ENCODE measurements around the gene NAV2. TPM values are rescaled to one million over a fixed set of nuclear protein-coding genes. Genes with fewer than 3 reads are reported as not detected.

The NAV2 gene
- total RNA-seq, 1 experiment from 2014 or later, result 2.1 TPM

DNA sequence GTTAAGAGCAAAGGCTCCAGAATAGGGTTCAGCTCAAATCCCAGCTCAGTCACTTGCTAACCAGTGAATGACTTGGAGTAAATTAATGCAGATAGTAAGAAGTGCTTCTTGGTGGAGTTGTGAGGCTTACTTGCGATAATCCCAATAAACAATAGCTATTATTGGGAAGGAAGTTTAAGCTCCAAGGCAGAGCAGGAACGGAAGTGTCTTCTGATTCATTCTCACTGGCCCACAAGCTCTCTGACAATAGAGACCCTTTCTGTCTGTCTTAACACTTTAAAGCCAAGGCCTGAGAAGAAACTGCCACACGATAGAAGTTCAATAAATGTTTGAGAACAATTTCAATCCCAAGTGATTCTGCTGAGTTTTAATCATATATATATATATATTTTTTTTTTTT, 292.2 kb downstream of the NAV2 start:
- H3K4me2 ChIP-seq (ENCODE audit: low read length), result no peak overlapping the region
- BruUV-seq (replicated peaks), result no TSS peak
- H2AFZ ChIP-seq (ENCODE audit: low read depth, low read length, poor library complexity, severe bottlenecking), result no peak overlapping the region
- POLR2A ChIA-PET, result no interaction called here
- RAD21 ChIA-PET (ENCODE audit: low non-redundant PET in 1 of 2, low total read pairs in 2 of 2, uncharacterized antibody in 2 of 2, unreplicated experiment in 2 of 2), result no interaction called here
- no peak overlapping the region for H3K4me3 ChIP-seq (replicated peaks in 1 of 2; ENCODE audit: low read depth in 1 of 2, low read length in 2 of 2)
- no peak overlapping the region for H3K9ac ChIP-seq (ENCODE audit: low read length)
- H3K27me3 ChIP-seq (ENCODE audit: insufficient read depth, low read length), result 0 out of 2 replicates have a peak, but pooled peaks cover 2% of the 10 kb centered on the region
- CTCF ChIA-PET, result no interaction called here
- H3K4me1 ChIP-seq (ENCODE audit: control insufficient read depth in 1 of 2, insufficient read depth in 2 of 2, low read length in 2 of 2), result peaks cover 0 to 7% of the 10 kb centered on the region in 2 experiments; a peak in 1 of 4 replicates
- no peaks in the 10 kb centered on the region for H3K9me2 ChIP-seq (ENCODE audit: insufficient read depth)
- TF ChIP-seq EZH2 (IDR thresholded peaks at IDR 0.05) (no peak), EGR1 (IDR thresholded peaks at IDR 0.05; ENCODE audit: low read depth) (no peak), TCF7L2 (IDR thresholded peaks at IDR 0.05; ENCODE audit: borderline replicate concordance, extremely low read depth, insufficient read depth, insufficient read length) (no peak), CBX3 (IDR thresholded peaks at IDR 0.05; ENCODE audit: low read depth) (no peak), SP1 (IDR thresholded peaks at IDR 0.05; ENCODE audit: low read depth) (no peak), FOSL1 (IDR thresholded peaks at IDR 0.05; ENCODE audit: low read depth) (no peak), SIN3A (IDR thresholded peaks at IDR 0.05; ENCODE audit: low read depth) (no peak), ZFX (IDR thresholded peaks at IDR 0.05) (no peak)
- TF ChIP-seq, protein P1, sequence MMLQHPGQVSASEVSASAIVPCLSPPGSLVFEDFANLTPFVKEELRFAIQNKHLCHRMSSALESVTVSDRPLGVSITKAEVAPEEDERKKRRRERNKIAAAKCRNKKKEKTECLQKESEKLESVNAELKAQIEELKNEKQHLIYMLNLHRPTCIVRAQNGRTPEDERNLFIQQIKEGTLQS (IDR thresholded peaks at IDR 0.05), result no peak
- TF ChIP-seq, protein P2, sequence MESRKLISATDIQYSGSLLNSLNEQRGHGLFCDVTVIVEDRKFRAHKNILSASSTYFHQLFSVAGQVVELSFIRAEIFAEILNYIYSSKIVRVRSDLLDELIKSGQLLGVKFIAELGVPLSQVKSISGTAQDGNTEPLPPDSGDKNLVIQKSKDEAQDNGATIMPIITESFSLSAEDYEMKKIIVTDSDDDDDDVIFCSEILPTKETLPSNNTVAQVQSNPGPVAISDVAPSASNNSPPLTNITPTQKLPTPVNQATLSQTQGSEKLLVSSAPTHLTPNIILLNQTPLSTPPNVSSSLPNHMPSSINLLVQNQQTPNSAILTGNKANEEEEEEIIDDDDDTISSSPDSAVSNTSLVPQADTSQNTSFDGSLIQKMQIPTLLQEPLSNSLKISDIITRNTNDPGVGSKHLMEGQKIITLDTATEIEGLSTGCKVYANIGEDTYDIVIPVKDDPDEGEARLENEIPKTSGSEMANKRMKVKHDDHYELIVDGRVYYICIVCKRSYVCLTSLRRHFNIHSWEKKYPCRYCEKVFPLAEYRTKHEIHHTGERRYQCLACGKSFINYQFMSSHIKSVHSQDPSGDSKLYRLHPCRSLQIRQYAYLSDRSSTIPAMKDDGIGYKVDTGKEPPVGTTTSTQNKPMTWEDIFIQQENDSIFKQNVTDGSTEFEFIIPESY (IDR thresholded peaks at IDR 0.05; ENCODE audit: extremely low read depth, insufficient replicate concordance, low read length), result no peak
- H3K36me3 ChIP-seq (ENCODE audit: control insufficient read depth in 1 of 2, insufficient read depth in 2 of 2, low read length in 2 of 2), result no peaks in the 10 kb centered on the region
- ATAC-seq, result no peak
- intact Hi-C loops (cut with micrococcal nuclease), result no loop called here
- H3K79me2 ChIP-seq (ENCODE audit: insufficient read depth, low read length), result no peaks in the 10 kb centered on the region
- DNase-seq (ENCODE audit: low read depth, low spot score), result no peak
- no peaks in the 10 kb centered on the region for H4K20me1 ChIP-seq (ENCODE audit: insufficient read depth)
- H3K9me3 ChIP-seq (ENCODE audit: control insufficient read depth in 1 of 2, insufficient read depth in 1 of 2, low read depth in 1 of 2, low read length in 2 of 2), result no peaks in the 10 kb centered on the region
- no peak overlapping the region for H3K27ac ChIP-seq (ENCODE audit: low read depth, low read length)

Measured in HCT116 (cell line).